A673 (cell line): ENCODE data around the gene IGF2R.

ENCODE experiments used
- EZH2 ChIP-seq: fragments of 200-600 bp; sonication (generic); IDR thresholded peaks from 2 replicates; pipeline ENCODE4 v1.6.1; 2017; ENCODE audit warnings: borderline replicate concordance, low read depth, mild to moderate bottlenecking, mixed read lengths, antibody characterized with exemption, low read length; ENCODE audit not compliant: poor library complexity, severe bottlenecking
- TF ChIP-seq, protein P1 (sequence below): fragments of 300-800, 200-600 bp; sonication (generic); conservative IDR thresholded peaks from 2 replicates; pipeline ENCODE4 v1.5.1; 2017; ENCODE audit warnings: low read depth, mild to moderate bottlenecking, antibody characterized with exemption, low read length, moderate library complexity, mixed read lengths

DNA sequence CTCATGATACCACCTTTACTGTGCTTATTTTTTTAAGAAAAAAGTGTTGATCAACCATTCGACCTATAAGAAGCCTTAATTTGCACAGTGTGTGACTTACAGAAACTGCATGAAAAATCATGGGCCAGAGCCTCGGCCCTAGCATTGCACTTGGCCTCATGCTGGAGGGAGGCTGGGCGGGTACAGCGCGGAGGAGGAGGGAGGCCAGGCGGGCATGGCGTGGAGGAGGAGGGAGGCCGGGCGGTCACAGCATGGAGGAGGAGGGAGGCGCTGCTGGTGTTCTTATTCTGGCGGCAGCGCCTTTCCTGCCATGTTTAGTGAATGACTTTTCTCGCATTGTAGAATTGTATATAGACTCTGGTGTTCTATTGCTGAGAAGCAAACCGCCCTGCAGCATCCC lies 137.1 kb downstream of the IGF2R start:
- TF ChIP-seq, protein P1, sequence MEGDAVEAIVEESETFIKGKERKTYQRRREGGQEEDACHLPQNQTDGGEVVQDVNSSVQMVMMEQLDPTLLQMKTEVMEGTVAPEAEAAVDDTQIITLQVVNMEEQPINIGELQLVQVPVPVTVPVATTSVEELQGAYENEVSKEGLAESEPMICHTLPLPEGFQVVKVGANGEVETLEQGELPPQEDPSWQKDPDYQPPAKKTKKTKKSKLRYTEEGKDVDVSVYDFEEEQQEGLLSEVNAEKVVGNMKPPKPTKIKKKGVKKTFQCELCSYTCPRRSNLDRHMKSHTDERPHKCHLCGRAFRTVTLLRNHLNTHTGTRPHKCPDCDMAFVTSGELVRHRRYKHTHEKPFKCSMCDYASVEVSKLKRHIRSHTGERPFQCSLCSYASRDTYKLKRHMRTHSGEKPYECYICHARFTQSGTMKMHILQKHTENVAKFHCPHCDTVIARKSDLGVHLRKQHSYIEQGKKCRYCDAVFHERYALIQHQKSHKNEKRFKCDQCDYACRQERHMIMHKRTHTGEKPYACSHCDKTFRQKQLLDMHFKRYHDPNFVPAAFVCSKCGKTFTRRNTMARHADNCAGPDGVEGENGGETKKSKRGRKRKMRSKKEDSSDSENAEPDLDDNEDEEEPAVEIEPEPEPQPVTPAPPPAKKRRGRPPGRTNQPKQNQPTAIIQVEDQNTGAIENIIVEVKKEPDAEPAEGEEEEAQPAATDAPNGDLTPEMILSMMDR = no peak
- TF ChIP-seq EZH2 = no peak
